SU-DHL-6 (cell line): Measurements from ENCODE around the gene GAL3ST1.

ENCODE experiments used
- H2AFZ ChIP-seq: fragments of 200-600 bp; sonication (generic); 2 replicates; pipeline ENCODE4 v1.6.1; 2014; ENCODE audit warnings: low read depth, mild to moderate bottlenecking, moderate library complexity, mixed read lengths, antibody characterized with exemption, low read length; ENCODE audit not compliant: severe bottlenecking
- H3F3A ChIP-seq: fragments of 200-600 bp; shearing (Covaris generic); 2 replicates; pipeline ENCODE4 v1.6.0; 2016; ENCODE audit warnings: antibody characterized with exemption, mild to moderate bottlenecking; ENCODE audit not compliant: insufficient read depth
- H3K27ac ChIP-seq: fragments of 200-600 bp; sonication (generic); 2 replicates; pipeline ENCODE4 v1.5.1; 2016; ENCODE audit warnings: low read depth, mild to moderate bottlenecking, low read length, moderate library complexity, mixed read lengths
- H3K27me3 ChIP-seq: fragments of 200-600 bp; sonication (generic), shearing (Covaris generic); 2 replicates; pipeline ENCODE4 v1.6.0; 2014; ENCODE audit warnings: mild to moderate bottlenecking, low read length
- H3K36me3 ChIP-seq: fragments of 200-600 bp; sonication (generic); 2 replicates; pipeline ENCODE4 v1.6.1; 2014; ENCODE audit warnings: mild to moderate bottlenecking, low read length, mixed read lengths
- H3K4me2 ChIP-seq: fragments of 300-600, 200-600 bp; shearing (Covaris generic), sonication (generic); 2 replicates; pipeline ENCODE4 v1.6.0; 2014; ENCODE audit warnings: low read length, low read depth, mild to moderate bottlenecking; ENCODE audit not compliant: poor library complexity, severe bottlenecking
- H3K4me3 ChIP-seq: fragments of 200-600 bp; sonication (generic); 2 replicates; pipeline ENCODE4 v1.5.1; 2014; ENCODE audit warnings: antibody characterized with exemption, low read length, mild to moderate bottlenecking, mixed read lengths; ENCODE audit not compliant: insufficient read depth, poor library complexity, severe bottlenecking
- H3K79me2 ChIP-seq: fragments of 200-600 bp; sonication (generic); 2 replicates; pipeline ENCODE4 v1.6.1; 2014; ENCODE audit warnings: mild to moderate bottlenecking, low read length, moderate library complexity; ENCODE audit not compliant: insufficient read depth
- H3K9ac ChIP-seq: fragments of 200-600 bp; sonication (generic); 2 replicates; pipeline ENCODE4 v1.7.0; 2014; ENCODE audit warnings: mild to moderate bottlenecking, low read length
- H3K9me2 ChIP-seq: fragments of 200-600 bp; sonication (generic); replicated peaks from 2 replicates; pipeline ENCODE4 v1.6.1; 2014; ENCODE audit warnings: low read length; ENCODE audit not compliant: insufficient read depth
- H3K9me3 ChIP-seq: fragments of 200-600 bp; sonication (generic); 2 replicates; pipeline ENCODE4 v1.6.1; 2014; ENCODE audit warnings: low read length, mixed read lengths; ENCODE audit not compliant: insufficient read depth
- H4K20me1 ChIP-seq: fragments of 200-600 bp; sonication (generic); 2 replicates; pipeline ENCODE4 v1.6.1; 2014; ENCODE audit warnings: low read depth, mild to moderate bottlenecking, antibody characterized with exemption, low read length, moderate library complexity, mixed read lengths
- EZH2phosphoT487 ChIP-seq: fragments of 200-600 bp; sonication (generic), shearing (Covaris generic); conservative IDR thresholded peaks from 2 replicates; pipeline ENCODE4 v1.6.1; 2018; ENCODE audit warnings: mild to moderate bottlenecking, antibody characterized with exemption, low read length, moderate library complexity, mixed read lengths
- TF ChIP-seq, protein P1 (sequence below): fragments of 200-600 bp; sonication (generic); IDR thresholded peaks from one replicate; pipeline ENCODE4 v1.5.1; 2017; ENCODE audit warnings: antibody characterized with exemption, mild to moderate bottlenecking, low read length, moderate library complexity; ENCODE audit not compliant: insufficient read depth, poor library complexity, severe bottlenecking

GAL3ST1 gene

DNA sequence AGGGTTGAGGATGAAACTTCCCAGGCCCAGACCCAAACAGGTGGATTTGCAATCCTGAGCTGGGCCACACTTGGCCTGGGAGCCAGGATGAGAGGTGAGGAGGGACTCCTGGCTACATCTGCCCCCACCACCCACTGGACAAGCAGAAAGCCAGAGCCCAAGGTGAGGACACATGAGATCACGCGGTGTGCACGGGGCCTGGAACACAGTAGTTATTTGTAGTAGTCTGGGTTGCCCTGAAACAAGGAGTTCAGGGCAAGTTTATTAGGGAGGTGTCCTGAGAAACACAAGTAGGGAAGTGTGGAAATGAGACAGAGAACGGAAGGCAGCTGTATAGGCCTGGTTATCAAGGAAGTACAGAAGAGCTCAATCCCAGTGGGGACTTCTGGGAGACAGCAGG, 27.3 kb downstream of the GAL3ST1 start:
- no peak overlapping the region for H2AFZ ChIP-seq
- no peaks in the 10 kb centered on the region for H3K9me3 ChIP-seq
- TF ChIP-seq, protein P1, sequence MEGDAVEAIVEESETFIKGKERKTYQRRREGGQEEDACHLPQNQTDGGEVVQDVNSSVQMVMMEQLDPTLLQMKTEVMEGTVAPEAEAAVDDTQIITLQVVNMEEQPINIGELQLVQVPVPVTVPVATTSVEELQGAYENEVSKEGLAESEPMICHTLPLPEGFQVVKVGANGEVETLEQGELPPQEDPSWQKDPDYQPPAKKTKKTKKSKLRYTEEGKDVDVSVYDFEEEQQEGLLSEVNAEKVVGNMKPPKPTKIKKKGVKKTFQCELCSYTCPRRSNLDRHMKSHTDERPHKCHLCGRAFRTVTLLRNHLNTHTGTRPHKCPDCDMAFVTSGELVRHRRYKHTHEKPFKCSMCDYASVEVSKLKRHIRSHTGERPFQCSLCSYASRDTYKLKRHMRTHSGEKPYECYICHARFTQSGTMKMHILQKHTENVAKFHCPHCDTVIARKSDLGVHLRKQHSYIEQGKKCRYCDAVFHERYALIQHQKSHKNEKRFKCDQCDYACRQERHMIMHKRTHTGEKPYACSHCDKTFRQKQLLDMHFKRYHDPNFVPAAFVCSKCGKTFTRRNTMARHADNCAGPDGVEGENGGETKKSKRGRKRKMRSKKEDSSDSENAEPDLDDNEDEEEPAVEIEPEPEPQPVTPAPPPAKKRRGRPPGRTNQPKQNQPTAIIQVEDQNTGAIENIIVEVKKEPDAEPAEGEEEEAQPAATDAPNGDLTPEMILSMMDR = no peak
- no peak for TF ChIP-seq EZH2phosphoT487
- no peak overlapping the region for H3K4me3 ChIP-seq
- H3K4me2 ChIP-seq = no peak overlapping the region
- no peak overlapping the region for H3K9ac ChIP-seq
- H3K36me3 ChIP-seq = no peaks in the 10 kb centered on the region
- H3K9me2 ChIP-seq = no peaks in the 10 kb centered on the region
- H3K27me3 ChIP-seq = no peaks in the 10 kb centered on the region
- H4K20me1 ChIP-seq = no peaks in the 10 kb centered on the region
- no peaks in the 10 kb centered on the region for H3F3A ChIP-seq
- no peaks in the 10 kb centered on the region for H3K79me2 ChIP-seq
- H3K27ac ChIP-seq = no peak overlapping the region

DNA sequence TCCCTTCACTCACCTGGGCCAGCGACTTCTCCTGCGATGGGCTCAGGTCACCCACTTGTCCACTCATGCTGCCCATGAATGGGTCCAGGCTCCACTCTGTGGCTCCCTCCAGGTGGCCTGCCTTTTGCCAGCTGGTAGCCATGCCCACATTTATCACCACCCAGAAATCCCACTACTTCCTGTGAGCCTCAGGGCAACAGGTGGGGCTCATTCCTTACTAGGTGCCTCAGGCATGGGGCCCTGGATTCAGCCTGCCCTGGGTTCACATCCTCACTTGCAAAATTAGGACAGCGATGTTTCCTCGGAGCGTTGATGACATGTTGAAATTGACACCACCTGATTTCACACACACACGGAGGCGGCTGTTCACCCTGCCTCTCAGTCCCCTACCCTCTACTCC, 27.8 kb downstream of the GAL3ST1 start, which contains the start of gene SEC14L6:
Gene SEC14L6, minus strand, starts transcription at position 126 of the 400 bp plus-strand sequence. Its CDS starts 59 bp downstream, at position 67.
- H3K9ac ChIP-seq = no peak within 1 kb of the TSS
- TF ChIP-seq EZH2phosphoT487 = no peak
- TF ChIP-seq, protein P1 = no peak
- no peaks in the 10 kb centered on the region for H3F3A ChIP-seq
- no peak within 1 kb of the TSS for H3K4me2 ChIP-seq
- no peaks in the 10 kb centered on the region for H3K9me2 ChIP-seq
- no peaks in the 10 kb centered on the region for H3K9me3 ChIP-seq
- H3K36me3 ChIP-seq = no peaks in the 10 kb centered on the region
- H3K4me3 ChIP-seq = no peak within 1 kb of the TSS
- H3K27ac ChIP-seq = no peak within 1 kb of the TSS
- no peaks in the 10 kb centered on the region for H3K79me2 ChIP-seq
- no peak within 1 kb of the TSS for H2AFZ ChIP-seq
- no peaks in the 10 kb centered on the region for H3K27me3 ChIP-seq
- H4K20me1 ChIP-seq = no peaks in the 10 kb centered on the region

DNA sequence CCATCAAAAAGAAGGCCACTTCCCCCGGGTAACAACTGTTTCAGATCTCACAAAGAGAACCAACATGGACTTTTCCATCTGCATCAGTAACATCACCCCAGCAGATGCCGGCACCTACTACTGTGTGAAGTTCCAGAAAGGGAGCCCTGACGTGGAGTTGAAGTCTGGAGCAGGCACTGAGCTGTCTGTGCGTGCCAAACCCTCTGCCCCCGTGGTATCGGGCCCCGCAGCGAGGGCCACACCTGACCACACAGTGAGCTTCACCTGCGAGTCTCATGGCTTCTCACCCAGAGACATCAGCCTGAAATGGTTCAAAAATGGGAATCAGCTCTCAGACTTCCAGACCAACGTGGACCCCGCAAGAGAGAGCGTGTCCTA, 31.7 kb downstream of the GAL3ST1 start:
- Histone ChIP-seq H3K27ac (no peak overlapping the region), H3K4me3 (no peak overlapping the region), H3K4me2 (no peak overlapping the region), H3K79me2 (no peaks in the 10 kb centered on the region), H3K9me3 (no peaks in the 10 kb centered on the region), H3K9me2 (no peaks in the 10 kb centered on the region), H4K20me1 (no peaks in the 10 kb centered on the region), H3F3A (no peaks in the 10 kb centered on the region), H3K27me3 (no peaks in the 10 kb centered on the region), H2AFZ (no peak overlapping the region), H3K9ac (no peak overlapping the region), H3K36me3 (no peaks in the 10 kb centered on the region)
- TF ChIP-seq, protein P1 = no peak
- TF ChIP-seq EZH2phosphoT487 = no peak
